HFF-Myc (cell line): ENCODE data around the gene WDR93.

Experiments
- DNase-seq: peaks from one replicate; pipeline ENCODE4 v3.0.0-alpha.2; 2011; ENCODE audit warnings: low read depth; ENCODE audit errors: extremely low read depth
- H3K4me3 ChIP-seq: replicated peaks from 2 replicates; pipeline ENCODE4 v1.5.1; 2011; ENCODE audit warnings: low read depth, mild to moderate bottlenecking, control low read depth, low read length
- TF ChIP-seq, protein P1 (sequence below): IDR thresholded peaks from 2 replicates; pipeline ENCODE4 v1.5.1; 2012; ENCODE audit warnings: mild to moderate bottlenecking, low read depth, low read length, control low read depth; ENCODE audit errors: missing control alignments

The WDR93 gene

DNA sequence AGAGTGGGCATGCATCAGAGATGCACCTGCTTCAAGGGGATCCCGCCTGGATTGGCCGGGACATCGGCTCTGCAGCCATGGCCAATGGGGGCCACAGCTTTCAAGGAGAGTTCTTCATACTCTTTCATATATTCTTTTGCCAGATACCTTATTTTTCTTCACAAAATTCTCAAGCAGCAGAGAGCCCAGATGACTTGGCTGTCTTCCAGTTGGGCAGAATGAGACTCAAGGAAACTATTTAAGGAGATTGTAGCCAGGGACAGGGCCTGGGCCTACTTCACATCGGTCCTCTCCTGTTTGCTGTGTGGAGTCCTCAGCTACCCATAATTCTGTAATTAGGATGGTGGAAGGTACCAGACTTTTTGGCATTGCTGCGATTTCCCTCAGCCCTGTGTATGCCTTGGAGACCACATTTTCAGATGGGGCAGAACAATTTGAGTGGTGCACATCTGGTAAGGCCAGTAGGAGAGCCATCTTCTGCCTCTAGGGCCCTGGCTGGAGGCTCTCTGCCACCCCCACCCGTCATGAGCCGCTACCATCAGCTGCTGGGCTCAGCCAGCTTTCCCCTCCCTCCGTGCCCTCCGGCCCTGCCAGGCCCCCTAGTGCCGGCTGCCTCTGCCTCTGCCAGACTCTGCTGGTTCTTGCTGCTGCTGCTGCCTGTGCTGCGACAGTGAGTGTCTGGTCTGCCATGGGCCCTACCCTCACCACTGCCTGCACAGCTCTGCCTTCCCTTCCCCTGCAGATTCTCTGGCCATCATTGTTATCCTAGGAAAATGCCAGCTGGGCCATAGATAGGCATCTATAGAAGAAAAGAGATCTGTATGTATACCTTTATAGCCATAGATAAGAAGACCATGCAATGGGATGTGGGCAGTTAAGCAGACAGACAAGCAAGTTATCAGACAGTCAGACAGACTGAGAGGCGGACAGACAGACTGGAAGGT, 18.1 kb upstream of the WDR93 start:
- no peak overlapping the region for H3K4me3 ChIP-seq
- TF ChIP-seq, protein P1, sequence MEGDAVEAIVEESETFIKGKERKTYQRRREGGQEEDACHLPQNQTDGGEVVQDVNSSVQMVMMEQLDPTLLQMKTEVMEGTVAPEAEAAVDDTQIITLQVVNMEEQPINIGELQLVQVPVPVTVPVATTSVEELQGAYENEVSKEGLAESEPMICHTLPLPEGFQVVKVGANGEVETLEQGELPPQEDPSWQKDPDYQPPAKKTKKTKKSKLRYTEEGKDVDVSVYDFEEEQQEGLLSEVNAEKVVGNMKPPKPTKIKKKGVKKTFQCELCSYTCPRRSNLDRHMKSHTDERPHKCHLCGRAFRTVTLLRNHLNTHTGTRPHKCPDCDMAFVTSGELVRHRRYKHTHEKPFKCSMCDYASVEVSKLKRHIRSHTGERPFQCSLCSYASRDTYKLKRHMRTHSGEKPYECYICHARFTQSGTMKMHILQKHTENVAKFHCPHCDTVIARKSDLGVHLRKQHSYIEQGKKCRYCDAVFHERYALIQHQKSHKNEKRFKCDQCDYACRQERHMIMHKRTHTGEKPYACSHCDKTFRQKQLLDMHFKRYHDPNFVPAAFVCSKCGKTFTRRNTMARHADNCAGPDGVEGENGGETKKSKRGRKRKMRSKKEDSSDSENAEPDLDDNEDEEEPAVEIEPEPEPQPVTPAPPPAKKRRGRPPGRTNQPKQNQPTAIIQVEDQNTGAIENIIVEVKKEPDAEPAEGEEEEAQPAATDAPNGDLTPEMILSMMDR, result no peak
- DNase-seq, result no peak

DNA sequence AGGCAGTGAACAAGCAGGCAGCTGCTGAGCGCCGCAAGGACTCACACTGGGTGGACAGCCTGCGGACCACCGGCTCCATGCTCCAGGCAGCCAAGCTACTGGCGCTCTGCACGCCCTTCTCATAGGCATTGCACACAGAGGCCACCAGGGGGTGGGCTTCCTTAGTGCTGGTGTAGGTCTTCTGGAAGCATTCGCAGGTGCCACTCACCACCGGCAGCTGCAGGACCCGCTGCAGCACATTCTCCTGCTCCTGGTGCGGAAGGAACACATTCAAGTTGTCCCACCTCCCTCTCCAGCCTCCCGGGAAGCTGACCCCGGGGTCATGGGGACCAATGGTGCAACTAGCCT, 17.5 kb upstream of the WDR93 start:
- no peak for DNase-seq
- TF ChIP-seq, protein P1, result peak; percentile 59
- H3K4me3 ChIP-seq, result no peak overlapping the region

DNA sequence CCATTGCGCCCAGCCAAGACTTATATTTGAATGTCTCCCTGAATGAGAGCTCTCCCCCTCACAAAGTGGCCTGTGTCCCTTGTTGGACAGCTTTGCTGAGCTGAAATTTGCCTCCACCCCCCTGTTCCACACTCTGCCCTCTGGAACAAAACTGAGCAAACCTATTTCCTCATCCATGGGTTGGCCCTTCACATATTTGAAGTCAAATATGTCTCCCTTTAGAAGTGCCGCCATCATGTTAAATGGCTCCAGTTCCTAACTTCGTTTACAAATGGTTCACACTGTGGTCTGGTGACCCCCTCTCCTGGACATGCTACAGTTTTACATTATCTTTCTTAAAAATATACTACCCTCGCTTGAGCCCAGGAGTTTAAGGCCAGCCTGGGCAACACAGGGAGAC, 16.1 kb upstream of the WDR93 start:
- H3K4me3 ChIP-seq, result no peak overlapping the region
- no peak for DNase-seq
- TF ChIP-seq, protein P1, result no peak

DNA sequence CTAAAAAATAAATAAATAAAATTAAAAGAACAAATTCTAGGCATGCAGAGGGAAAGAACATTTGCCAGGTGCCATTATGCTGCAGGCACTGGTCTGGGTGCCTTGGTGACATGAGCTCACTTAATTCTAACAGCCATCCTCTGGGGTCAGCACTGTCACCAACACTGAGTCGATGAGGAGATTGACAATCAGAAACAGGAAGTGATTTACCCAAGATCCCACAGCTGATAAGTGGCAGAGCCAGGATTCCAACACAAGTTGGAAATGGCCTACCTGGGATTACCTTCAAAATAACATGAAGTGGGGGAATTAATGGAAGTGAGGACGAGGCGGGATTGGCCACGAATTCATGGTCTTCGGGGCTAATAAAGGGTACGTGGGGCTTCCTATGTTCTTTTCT, 15.0 kb upstream of the WDR93 start:
- TF ChIP-seq, protein P1, result no peak
- no peak overlapping the region for H3K4me3 ChIP-seq
- DNase-seq, result no peak

DNA sequence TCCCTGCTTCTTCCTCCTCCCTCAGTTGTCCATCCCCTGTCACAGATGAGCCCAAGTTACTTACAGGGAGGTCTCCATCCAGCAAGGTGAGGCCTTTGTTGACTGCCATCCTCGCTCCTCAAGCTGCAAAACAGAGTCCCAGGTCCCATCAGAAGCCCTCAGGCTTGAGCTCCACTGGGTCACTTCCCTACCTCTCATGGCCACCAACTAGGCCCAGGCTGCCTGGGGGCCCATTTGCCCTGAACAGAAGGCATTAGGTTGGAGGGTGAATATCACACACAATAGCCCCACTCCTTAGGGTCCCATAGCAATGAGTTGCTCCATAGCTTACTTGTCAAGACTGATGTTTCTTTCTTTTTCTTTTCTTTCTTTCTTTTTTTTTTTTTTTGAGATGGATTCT, 13.2 kb upstream of the WDR93 start:
- TF ChIP-seq, protein P1, result no peak

DNA sequence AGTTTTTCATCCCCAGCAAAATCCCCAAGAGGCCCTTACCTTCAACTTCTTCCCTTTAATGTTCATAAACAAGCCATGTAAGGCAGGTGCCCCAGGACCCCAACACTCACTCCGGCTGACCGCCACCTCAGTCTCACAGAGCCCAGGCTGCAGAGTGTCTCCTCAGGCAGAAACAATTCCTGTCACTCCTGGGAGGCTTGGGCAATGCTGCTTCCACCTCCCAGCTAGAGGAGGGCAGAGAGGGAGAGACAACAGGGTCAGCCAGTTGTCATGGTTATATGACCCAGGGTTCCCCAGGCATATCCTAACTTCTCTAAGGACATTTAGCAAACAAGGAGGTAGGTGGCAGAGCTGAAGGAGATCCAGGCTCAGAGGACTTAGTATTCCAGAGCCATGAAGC, 11.4 kb upstream of the WDR93 start, which contains the start of gene PLIN1:
PLIN1 (minus strand) TSS at position 156 of the 400 bp plus-strand sequence. CDS start 1,878 bp downstream, outside the sequence.
- H3K4me3 ChIP-seq, result no peak within 1 kb of the TSS
- TF ChIP-seq, protein P1, result no peak
- no peak for DNase-seq

More for the DNA sequence above, 13.2 kb upstream of the WDR93 start:
- DNase-seq, result no peak
- H3K4me3 ChIP-seq, result no peak overlapping the region
